GM20431 (cell line): ENCODE data around the gene RASSF7.

Experiments used
- in situ Hi-C: fragments of 300-500 bp; cut with MseI, MboI; formaldehyde crosslinking; loops from one replicate; pipeline ENCODE4 v1.15.0; 2020; ENCODE audit warnings: low sequenced_read_pairs; ENCODE audit not compliant: unreplicated experiment

The RASSF7 gene

DNA sequence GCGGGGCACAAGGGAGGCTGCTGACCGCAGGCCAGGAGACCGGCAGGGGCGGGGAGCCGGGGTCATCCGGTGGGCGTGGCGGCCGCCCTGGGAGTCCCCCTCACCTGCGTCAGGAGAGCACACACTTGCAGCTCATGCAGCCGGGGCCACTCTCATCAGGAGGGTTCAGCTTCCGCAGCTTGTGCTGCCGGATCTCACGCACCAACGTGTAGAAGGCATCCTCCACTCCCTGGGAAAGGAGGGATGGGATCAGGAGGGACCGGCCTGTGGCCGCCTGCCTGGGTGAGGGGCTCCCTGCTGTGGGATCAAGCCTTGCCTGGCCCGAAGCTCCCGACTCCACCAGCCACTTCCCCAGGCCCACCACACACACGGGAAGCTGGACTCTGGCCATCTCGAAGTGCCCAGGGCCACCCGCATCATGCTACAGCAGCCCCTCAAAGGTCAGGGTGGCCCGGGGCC lies 28.2 kb upstream of the RASSF7 start:
- in situ Hi-C loops: no loop called here

DNA sequence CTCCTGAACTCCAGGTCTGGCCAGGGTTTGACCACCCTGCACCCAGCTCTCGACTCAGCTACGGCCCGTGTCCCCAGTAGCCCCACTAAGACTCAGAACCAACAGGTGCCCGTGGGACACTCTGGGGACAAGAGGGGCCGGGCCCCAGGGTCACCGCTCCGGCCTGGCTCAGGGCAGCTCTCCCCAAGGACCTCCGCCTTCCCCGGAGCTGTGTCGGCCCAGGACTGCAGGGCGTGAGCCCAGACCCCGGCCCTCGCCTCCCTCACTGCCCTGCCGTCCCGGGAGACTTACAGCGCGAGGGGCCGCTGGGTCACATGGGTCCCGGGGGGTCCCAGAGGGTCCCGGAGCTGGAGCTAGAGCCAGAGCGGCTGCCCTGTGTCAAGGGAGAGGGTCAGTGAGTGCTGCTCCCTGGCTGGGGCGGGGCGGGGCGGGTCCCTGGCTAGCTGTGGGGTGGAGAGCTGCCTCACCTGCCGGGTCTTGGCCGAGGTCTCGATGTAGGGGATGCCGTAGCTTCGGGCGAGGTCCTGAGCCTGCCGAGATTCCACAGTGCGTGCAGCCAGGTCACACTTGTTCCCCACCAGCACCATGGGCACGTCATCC lies 27.7 kb upstream of the RASSF7 start:
- in situ Hi-C loops: no loop called here

DNA sequence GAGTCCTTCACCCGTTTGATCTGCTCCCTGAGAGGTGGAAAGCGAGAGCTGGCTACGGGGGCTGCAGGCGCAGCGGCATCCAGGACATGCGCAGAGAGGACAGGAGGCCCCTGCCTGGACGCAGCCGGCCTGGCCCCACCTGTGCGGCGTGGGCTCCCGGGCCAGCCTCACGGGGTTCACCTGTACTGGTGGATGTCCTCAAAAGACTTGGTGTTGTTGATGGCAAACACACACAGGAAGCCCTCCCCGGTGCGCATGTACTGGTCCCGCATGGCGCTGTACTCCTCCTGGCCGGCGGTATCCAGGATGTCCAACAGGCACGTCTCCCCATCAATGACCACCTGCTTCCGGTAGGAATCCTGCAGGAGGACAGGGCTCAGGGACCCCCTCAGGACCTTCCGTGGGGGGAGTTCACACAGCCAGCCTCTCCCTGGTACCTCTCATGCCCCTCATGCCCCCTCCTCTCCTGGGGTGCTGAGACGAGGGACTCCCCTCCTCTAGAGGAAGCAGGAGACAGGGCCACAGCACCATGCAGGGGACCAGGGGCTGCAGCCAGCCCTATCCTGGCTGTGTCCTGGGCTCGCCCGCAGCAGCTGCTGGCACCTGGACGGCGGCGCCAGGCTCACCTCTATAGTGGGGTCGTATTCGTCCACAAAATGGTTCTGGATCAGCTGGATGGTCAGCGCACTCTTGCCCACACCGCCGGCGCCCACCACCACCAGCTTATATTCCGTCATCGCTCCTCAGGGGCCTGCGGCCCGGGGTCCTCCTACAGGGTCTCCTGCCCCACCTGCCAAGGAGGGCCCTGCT lies 27.0 kb upstream of the RASSF7 start:
- in situ Hi-C loops: no loop called here

DNA sequence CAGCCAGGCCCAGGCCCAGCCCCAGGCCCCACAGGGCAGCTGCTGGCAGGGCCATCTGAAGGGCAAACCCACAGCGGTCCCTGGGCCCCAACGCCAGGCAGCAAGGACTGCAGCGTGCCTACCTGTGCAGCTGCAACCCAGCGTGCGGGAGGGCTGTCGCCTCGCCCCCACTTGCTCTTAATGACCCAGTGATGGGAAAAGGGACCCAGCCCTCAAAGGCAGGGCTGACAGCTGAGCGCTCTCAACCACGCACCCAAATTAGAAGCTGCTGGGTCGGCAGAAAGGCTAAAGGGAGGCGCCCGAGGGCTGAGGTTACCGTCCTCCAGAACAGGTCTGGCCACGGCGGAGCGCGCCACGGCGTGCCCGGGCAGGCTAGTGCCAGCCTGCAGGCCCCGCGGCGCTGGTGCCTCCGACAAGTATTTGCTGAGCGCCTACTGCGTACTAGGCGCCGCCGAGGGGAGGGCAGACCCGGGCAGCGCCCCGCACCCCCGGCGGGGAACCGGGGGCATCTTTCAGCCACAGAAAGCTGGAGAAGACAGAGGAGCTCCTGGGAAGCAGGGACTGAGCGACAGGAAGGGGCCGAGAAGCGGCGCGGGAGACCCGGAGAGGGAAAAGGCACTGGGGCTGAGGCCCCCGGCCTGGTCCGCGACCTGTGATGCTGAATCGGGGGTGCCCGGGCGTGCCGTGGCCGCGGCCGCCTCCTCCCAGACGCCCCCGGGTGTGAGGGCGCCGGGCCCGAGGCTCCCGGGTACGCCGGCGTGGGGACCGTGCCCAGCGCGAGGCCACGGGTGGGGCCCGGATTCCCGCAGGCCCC lies 26.2 kb upstream of the RASSF7 start:
- in situ Hi-C loops: no loop called here

DNA sequence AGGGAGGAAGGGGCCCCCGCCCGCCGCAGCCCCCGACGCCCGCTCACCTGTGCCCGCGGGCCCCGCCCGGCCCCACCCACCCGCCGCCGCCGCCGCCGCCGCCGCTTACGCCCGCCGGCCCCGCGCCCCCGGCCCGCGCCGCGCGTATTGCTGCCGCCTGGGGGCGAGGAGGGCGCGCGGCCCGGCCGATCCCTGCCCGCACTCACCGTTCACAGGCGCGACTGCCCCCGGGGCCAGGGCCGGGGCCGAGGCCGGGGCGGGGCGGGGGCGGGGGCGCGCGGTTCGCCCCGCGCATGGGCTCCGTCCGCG lies 25.6 kb upstream of the RASSF7 start:
- in situ Hi-C loops: no loop called here

DNA sequence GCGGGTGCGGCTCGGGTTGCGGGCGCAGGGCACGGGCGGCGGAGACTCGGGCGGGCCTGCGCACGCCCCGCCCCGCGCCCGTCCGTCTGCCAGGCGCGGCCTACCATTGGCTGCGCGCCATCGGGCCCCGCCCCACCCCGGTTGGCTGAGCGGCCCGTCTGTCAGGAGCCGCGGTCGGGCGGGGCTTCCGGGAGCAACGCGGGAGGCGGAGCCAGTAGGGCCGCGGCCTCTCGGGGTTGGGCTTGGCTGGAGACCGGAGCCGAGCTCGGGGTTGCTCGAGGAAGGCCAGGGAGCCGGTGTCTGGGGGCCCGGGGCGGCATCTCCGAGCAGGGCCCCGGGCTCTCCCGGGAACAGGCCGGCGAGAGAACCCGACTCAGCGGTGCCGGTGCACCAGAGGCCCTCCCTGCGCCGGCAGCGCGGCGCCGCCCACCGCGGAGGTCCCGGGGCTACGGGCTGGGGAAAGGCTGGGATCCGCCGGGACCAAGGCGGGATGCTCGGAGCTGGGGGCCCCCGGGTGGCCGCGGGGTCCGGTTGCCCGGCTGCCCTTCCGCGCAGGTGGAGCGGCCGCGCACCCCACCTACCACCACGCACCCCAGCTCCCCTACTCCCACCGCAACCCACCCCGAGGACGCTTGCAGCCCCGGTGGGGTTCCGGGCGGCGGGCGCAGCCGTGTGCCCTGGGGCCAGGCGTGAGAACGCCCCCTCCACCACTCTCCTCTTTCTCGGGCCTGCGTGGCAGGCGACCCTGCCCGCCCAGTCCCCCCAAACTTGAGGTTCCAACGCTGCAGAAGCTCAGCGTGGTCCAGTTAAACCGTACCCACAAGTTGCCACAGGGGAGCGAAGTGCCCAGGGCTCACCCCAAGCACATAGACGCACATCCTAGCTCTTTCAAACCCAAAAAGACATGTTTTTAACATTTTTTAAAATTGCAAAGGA lies 25.0 kb upstream of the RASSF7 start, which contains the start of gene HRAS:
HRAS (minus strand) TSS at position 58 of the 936 bp plus-strand sequence.
- in situ Hi-C loops: no loop called here

DNA sequence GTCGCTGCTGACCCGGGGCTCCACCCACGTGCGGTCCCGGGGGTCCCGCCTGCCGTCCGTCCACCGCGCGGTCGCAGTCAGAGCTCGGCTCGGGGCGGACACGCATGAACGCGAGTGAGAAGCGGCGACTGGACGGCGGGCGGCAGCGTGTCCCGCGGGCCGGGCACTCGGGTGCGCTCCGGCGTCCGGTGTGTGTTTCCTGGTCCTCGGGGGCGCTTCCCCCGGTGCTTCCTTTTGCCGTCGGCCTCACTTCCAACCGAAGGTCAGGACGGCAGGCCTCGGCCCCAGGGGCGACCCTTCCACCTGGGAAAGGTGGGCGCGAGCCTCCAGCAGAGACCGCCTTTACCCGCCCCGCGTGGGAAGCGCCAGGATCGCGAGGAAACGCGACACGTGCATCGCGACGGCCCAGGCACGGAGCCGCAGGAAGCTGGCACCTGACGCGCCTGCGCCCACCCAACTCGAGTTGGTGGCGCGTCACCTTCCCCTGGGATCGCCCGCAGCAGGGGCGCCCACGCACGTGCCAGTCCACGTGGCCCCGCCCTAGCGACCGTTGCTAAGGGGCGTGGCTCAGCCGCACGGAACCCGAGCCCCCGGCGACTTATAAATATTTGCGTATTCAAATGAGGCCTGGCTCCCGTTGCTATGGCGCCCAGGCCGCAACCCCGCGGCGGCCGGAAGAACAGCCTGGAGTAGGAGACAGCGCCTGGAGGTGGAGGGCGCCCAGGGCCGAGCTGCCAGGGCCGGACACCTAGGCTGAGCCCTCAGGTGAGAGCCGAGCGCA lies 23.7 kb upstream of the RASSF7 start, which contains the start of gene LRRC56:
LRRC56 (plus strand) TSS at position 687 of the 781 bp plus-strand sequence. CDS start 3,158 bp downstream, outside the sequence.
- in situ Hi-C loops: no loop called here

DNA sequence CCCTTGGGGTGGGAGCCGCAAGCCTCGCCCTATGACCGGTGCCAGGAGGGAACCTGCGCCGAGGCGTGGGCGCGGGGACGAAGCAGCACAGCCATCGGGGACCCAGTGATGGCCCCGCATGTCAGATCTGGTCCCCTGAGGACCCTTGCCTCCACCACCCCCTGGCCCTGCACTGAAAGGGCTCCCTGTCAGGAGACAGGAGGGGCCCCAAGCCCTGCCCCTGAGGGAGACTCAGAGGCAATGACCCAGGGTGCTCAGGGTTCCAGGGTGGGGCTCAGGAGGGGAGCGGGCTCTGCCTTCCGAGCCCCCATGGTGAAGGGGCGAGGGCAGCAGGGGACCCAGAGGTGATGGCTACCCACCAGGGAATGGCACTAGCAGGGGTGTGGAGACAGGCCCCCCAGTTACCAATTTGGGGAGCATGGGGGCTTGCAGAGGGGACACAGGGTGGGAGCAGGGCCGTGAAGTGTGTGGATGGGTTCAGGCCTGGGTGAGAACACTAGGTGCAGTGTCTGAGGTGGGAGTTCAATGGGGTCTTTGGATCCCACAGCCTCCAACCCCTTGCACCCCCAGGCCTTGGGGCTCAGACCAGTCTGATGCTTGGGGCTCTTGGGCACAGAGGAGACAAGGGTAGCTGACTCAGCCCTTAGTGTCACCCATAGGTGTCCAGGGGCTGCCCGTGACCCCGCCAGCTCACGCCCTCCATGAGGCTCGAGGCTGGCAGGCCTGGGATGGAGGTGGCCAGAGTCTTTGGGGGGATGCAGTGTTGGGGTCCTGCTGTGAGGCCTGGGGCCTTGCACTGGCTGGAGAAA lies 22.9 kb upstream of the RASSF7 start:
- in situ Hi-C loops: no loop called here

DNA sequence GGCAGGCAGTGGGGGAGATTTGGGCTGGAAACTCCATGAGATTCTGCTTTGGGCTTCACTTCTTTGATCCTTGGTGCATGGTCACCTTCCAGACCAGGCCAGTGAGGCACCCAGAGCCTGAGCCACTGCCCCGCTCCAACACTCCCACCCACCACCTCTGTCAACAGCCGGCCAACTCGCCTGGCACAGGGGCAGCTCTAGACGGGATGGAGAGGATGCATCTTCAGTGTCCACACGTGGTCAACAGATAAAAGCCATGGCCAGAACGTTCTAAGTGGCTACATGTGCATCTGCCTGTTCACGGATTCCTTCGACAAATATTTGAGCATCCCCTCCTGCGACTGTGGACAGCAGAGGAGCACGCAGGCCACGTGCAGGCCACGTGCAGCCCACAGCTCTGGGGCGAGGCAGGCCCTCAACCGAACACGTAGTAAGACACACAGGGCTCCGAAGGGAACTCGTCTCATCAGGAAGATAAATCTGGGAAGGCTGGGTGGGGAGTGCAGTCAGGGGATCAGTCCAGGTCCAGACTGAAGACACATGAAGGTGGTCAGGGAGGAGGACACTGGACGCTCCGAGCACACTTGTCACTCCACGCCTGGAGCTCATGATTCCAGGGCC lies 22.2 kb upstream of the RASSF7 start:
- in situ Hi-C loops: no loop called here

DNA sequence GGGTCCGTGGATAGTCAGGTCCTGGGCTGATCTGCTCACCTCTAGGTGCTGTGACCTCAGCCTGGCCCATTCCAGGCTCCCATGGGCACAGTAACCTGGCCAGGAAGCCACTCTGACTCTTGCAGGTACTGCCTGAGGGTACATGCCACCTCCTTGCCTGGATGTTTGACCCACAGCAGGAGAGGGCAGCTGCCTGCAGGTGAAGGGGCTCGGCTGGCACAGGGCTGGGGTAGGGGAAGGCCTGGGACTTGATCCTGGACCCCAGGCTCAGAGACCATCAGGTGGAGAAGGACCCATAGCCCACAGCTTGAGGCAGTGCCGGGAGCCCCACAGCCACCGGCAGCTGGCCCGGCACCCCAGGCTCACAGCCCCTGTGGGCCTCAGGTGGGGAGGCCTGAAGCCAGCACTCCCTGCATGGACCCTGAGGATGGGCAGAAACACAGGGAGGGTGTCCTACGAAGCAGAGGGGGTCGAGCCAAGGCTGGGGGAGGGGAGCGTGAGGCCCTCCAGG lies 20.7 kb upstream of the RASSF7 start:
- in situ Hi-C loops: no loop called here

DNA sequence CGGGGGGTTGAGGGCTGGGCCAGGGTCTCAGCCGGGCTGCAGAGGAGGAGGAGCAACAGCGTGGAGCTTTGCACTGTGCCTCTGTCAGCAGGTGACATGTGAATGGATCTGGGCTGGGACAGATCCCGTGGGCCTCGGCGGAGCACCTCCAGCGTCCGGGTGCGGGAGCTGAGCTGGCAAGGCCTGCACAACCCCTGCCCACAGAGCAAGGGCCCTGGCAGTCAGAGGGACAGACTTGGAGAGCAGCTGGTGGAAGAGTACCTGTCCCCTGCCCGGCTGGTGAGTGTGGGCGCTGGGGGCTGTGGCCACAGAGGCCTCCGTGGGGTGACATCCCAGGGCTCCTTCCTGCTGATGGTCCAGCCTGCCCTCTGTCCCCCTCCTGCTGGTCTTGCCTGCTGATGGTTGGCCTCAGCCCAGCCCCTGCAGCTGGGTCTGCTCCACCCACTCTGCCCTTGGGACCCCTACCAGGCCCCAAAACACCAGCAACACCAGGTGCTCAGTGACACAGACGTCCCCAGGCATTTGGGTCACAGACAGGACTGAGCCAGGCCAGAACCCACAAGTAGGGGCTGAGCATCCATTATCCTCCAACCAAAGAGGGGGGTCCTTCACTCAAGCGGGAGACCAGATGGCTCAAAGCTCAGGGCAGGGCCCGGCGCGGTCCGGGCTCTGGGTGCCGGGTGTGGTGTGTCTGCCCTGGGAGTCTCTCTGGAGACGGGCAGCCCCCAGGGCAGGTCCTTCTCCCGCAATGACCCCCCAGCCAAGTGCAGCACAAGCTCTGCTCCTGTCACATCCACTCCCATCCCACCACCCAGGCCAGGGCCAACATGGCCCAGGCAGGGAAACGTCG lies 20.0 kb upstream of the RASSF7 start:
- in situ Hi-C loops: no loop called here

DNA sequence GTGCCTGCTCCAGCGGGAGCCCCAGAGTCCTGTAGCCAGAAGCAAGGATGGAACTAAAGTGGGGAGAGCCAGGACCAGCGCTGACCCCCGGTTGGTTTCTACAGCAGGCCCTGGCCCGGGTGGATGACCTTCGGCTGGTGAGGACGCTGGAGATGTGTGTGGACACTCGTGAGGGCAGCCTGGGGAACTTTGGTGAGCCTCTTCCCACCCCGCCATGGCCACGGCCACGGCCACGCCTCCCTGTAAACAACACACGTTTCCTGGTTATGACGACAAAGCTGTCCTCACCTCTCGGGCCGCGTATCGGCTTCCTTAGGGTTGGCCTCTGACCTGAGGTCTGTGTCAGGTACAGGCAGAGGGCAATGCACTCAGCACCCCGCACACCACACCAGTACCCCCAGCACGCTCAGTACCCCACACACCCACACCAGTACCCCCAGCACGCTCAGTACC lies 19.3 kb upstream of the RASSF7 start:
- in situ Hi-C loops: no loop called here

DNA sequence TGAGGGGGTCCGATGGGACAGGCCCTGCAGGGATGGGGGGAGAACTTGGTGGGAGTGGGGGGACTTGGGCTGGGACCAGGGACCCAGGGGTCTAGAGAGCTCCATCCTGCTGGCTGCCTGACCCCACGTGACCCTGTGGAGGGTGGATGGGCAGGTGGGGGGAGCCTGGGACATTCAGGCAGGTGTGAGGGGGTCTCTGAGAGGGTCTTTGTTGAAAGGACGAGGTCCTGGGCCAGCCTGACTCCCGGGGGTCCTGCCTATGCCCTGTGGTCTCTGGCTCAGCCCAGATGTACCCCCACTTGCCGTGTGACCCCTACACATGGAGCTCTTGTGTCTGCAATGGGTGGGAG lies 16.0 kb upstream of the RASSF7 start:
- in situ Hi-C loops: no loop called here

DNA sequence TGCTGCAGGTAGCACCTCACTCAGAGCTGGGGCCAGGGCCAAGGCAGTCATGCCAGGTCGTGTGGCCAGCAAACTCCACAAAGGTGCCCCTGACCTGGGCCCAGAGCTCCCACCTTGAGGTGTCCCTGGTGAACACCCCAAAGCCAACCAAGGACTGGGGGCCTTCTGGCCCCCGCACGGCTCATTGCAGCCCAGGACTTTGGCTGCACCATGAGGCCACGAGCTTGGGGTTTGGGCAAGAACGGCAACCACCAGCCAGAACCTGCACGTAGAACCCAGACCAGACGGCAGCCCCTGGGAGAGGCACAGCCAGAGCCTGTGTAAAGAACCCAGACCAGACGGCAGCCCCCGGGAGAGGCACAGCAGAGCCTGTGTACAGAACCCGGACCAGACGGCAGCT lies 15.6 kb upstream of the RASSF7 start:
- in situ Hi-C loops: no loop called here

DNA sequence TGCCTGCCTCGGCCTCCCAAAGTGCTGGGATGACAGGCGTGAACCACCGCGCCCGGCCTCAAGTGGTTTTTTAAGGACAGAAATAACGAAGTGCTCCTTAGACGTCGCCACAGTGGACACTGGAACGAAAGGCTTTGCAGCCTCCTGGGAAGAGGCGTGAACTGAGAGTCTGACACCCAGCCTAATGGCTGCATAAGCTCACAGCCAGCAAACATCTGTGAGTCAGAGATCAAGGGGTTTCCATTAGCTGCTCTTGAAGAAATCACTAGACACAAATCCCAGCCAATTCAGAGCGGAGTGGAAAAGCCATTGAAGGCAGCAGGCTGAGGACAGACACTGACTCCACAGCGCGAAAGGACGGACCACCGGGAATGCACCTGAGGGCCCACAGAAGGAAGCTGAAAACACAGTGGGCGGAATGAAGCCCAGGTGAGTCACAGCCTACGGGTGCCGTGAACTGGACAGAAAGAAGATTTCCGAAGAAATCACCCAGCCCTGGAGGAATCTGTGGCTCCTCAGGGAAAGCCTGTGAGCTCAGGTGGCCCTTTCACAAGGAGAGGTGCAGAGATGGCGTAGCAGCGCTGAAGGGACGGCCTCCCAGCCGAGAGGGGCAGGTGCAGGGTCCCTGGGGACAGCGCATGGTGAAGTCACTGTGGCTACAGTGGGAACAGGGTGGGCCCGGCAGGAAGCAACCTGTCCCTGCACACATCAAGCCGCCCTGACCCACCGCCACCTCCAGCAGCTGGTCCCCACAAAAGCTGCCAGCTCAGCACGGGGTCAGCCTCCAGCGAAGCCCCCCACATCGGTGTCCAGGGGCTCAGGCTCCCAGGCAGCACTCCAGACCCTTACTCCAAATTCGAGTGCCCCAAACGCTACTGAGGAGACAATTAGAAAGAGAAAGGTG lies 11.8 kb upstream of the RASSF7 start:
- in situ Hi-C loops: no loop called here
